ENCODE data around the gene JMJD1C.
"Not testable (repeated sequence)": the region's sequence is repeated elsewhere in the genome, so short reads cannot be mapped to it uniquely, and the experiment has no call there.

The JMJD1C gene

DNA sequence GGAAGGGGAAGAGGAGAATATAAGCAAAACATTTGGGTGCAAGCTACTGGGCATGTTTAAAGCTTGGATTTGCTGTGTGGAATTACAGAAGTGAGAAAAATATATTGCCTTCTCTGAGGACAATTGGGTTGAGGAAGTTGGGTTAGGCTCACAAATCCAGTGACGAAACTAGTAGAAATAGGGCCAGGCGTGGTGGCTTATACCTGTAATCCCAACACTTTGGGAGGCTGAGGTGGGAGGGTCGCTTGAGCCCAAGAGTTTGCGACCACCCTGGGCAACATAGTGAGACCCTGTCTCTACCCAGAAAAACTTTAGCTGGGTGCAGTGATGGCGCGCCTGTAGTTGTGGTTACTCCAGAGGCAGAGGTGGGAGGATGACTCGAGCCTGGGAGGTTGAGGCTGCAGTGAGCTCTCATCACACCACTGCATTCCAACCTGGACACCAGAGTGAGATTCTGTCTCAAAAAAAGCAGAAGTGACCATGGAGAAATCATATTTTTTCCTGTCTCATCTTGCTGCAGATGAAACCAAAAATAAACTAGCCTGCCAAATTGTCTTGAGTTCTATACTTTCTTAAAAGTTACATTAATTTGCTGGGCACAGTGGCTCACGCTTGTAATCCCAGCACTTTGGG is 310.3 kb downstream of the JMJD1C start:
- no peak for DNase-seq

DNA sequence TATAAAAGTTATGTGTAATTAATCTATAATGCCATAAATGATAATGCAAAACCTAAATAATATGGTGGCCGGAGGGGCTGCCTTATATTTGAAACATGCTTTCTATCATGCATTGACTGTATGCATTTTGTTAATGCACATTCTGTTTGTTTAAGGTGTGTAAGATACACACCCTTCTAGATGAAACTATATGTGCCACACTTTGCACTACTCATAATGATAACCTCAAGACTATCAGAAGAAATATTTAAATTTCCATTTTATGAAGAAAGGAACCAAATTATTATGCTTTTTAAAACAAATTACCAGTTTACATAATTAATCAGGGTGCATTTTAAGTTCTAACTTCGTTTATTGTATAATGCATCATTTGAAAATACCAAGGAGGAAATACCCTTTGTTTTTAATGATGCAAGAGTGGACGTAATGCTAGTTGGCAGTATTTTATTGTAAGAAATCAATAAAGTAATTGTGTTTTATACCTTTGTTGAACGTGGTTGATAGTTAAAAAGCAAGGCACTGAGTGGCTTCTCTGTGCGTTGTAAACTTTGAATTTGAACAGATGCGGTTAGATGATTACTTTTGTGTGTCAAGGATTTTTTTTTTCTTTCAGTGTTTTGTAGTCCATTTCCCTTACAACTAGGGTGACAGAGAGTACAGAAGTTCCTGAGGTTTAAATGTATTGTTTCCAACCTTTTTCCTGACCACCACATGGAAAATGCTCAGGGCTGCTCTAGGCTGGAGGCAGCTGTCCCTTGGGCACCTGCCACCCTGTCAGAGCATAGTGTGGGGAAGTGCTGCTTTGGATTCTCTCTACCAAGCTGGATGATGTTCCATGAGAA is 311.0 kb downstream of the JMJD1C start:
- DNase-seq, result no peak

DNA sequence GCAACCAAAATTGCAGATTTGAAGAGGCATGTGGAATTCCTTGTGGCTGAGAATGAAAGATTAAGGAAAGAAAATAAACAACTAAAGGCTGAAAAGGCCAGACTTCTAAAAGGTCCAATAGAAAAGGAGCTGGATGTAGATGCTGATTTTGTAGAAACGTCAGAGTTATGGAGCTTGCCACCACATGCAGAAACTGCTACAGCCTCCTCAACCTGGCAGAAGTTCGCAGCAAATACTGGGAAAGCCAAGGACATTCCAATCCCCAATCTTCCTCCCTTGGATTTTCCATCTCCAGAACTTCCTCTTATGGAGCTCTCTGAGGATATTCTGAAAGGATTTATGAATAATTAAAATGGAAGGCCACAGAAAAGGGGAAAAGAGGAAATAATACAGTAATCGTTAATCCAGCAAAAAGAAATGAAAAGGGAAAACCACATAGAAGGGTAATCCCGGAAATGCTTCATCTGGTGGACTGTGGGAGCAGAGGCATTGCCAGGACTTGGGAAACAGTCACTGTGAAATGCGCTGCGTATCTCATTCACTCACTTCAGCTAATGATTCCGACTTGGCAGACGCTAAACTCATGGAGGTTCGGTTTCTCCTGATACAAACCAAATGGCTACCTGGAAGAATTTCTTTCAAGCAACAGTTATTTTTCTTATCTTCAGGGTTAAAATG is 311.8 kb downstream of the JMJD1C start:
- DNase-seq, result not testable (repeated sequence)

DNA sequence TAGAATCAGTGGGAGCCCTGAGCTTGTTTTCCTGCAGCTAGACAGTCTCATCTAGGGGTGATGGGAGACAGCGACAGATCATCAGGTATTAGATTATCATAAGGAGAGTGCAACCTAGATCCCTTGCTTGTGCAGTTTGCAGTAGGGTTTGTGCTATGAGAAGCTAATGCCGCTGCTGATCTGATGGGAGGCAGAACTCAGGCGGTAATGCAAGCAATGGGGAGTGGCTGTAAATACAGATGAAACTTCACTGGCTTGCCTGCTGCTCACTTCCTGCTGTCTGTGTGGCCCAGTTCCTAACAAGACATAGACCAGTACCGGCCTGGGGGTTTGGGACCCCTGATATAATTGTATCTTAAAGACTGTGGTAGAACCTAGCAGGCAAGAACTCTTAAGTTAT is 315.0 kb downstream of the JMJD1C start:
- no peak for DNase-seq

GRCh38 chr10:63146503-63146902 is 319.3 kb downstream of the JMJD1C start:
- no peak for DNase-seq

DNA sequence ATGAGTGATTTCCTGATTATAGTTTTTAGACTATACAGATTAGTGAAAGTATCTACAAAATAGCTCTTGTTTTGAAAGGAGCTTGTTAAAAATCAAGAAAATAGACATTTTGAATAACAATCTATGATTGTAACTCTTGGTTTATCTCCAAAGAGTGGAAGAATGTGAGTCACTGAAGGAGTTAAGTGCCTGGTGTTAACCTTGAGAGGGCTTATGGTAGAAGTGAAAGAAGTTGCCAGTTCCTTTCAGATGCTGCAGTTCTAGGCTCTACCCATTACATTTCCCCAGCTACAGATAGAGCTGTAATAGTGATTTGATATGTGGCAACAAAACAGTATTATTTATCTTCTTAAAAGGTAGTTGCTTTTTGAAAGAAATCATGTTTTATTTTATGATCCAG is 320.0 kb downstream of the JMJD1C start:
- peak; percentile 48 for DNase-seq

GRCh38 chr10:63143987-63144386 is 321.8 kb downstream of the JMJD1C start:
- no peak for DNase-seq

GRCh38 chr10:63142136-63142535 is 323.6 kb downstream of the JMJD1C start:
- DNase-seq, result no peak

DNA sequence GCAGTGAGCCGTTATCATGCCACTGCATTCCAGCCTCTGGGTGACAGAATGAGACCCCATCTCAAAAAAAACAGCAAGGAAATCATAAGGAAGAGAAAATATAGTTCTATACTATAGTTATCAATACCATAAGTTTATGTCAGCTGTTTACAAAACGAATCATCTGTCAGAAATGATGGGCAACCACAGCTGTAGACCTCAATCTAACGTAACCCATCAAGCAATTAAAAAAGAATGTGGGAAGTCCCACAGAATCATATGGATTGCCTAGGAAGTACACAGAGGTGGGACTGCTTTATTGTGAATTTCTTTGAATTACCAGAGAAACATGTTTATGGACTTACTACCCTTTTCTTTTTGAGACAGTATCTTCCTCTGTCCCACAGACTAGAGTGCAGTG is 325.7 kb downstream of the JMJD1C start:
- DNase-seq, result no peak

DNA sequence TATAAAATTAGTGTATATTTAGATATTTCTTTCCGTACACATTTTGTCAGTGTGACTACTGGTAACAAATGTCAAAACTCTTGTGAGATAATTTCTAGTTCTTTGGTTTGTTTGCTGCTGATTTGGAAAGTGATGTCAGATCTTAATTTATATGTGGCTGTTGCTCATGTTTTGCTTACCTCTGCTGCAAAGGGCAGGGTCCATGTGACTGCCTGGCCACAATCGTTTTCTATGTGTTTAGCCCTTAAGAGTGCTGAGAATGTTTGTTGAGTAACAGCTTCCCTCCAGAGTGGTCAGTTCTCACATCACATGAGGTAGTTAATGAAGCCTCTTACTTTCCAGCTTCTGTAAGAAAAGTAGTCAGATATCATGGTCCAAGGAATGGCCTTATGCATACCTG is 328.5 kb downstream of the JMJD1C start:
- no peak for DNase-seq

DNA sequence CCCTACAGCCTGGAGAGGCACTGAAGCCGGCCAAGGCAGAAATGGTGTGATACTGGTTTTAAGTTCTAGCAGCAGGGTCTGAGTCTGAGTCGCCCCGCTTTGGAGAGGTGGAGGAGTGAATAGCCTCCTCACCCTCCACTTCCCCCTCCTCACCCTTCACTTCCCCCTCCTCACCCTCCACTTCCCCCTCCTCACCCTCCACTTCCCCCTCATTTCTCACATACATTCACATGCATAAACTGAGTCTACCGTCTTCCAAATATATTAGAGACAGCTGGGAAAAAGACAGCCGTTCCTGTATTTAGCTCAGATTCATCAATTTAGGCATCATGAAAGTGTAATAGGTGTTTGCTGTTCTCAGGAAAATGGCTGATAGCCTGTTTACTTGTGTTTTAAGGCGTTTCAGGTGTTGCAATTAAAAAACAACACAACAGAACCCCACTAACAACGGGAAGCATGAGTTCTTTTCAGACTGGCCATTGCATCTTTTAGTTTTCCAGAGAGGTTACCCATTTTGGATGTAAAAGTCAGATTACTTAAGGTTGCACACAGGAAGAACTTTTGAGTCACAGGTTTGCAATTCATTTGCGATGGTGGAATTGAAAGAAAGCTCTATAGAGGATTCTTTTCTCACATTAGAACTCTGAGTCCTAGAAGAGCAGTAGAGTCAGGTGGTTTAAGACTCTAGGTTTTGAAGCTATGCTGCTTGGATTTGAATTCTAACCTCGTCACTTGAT is 331.8 kb downstream of the JMJD1C start:
- DNase-seq, result peak; percentile 48

DNA sequence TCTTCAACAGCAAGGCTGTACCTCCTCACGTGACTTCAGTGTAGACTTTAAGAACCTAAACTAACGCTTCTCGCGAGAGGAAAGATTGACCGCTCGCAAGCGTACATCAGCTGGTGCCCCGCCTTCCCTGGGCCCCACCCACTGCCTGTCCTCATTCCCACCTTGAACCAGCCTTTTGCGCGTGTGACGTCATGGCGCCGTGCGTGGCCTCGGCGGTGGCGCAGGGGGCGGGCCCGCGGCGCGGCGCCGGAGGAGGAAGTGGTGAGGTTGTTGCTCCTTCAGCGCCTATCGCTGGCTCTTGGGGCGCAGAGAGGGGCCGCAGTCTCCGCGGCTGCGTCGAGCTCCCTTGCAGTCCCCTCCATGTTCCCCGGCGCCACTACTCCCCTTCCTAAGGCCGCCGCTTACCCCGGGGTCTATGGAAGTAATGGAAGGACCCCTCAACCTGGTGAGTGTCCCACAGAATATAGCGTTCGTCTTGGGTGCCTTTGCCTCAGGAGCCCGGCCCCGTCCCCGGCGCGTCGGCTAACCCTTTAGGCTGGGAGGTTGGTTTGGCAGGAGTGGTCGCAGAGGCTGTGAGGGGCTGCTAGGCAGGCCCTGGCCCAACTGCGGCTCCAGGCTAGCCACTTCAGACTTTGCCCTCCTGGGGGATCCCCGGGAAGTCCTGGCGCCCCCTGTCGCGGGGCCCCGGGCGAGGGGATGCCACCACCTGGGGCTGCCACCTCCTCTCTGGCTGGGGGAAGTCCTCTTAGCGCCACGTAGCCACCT is 332.5 kb downstream of the JMJD1C start, which contains the start of gene NRBF2:
TSS of gene NRBF2 (plus strand) at position 273 of the 765 bp plus-strand sequence. CDS start at position 416, 143 bp downstream.
- peak; percentile 99 for DNase-seq

DNA sequence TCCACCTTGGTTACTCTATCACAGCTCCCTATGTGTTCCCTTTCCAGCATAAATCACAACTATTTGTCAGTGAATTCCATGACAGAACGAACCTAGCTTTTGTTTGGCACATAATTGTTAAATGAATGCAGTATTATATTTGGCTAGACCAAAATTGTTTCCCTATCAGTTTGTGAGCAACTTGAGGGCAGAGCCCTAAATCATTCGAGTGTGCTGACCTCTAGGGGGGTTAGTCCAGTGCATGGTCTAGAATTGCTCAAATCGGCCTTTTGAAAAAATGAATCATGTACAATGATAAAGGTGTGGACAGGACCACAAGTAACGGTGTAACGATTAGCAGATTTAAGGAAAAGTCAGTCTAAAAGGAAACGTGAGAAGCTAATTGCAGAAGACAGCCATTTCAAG is 333.1 kb downstream of the JMJD1C start:
- no peak for DNase-seq

- DNase-seq, result peak; percentile 57
Measured at GRCh38 chr10:63129888-63130287, 335.9 kb downstream of the JMJD1C start.

- peak; percentile 74 for DNase-seq
Measured at GRCh38 chr10:63128443-63128842, 337.3 kb downstream of the JMJD1C start.

DNA sequence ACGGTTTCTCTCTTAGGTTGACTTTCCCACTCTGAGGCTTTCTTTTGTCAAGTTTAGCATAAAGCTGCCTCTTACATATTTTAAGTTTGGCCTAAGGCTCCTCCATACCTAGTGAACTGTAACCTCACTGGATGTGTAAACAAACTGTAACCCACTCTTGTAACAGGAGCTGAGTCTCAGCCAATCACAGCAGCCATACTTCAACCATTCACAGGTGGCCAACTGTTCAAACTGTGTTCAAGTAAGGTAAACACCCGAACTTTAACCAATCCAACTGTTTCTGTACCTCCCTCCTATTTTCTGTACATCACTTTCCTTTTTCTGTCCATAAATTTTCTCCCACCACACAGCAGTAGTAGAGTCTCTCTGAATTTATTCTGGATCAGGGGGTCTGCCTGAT is 340.3 kb downstream of the JMJD1C start:
- DNase-seq, result no peak

DNA sequence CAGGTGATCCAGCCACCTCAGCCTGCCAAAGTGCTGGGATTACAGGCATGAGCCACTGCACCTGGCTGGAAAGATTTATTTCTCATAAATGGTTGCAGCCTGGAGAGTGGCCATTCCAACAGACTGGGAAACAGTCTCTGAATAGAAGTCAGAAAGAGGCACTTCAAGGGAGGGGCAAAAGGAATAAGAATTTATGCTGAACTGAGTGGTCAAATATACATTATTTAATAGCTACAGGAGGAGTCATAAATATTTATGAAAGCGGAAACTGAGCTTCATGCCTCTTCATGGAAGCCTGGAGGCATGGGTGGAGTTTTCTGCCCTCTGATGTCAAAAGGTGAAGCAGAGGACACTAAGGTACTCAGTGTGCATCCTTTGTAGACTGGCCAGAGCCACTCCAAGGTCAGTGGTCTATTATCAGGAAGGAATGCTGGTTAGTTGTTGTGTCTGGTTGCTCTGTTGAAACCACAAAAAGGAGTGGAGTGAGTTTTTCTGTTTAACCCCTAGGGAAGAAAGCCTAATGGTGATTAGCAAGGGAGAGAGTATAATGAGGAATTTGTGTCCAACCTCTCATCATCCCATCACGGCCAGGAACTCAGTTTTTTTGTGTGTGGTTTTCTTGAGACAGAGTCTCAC is 341.9 kb downstream of the JMJD1C start:
- peak; percentile 46 for DNase-seq

DNA sequence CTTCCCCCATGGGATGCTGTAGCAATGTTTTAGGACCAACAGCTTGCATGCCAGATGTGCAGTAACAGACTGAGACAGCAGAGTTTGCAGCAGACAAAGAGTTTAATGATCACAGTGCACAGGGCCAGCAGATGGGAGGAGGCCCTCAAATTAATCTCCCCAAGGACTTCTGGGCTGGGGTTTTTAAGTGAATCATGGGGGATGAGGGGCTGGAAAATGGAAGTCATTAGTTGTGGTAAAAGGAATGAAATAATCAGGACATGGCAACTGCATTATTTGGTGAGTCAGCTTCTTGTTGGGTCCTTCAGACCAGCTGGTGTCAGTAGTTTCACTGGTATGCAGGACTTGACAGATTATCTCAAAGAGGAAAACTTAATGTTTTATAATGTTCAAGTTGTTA is 345.2 kb downstream of the JMJD1C start:
- peak; percentile 100 for DNase-seq

GRCh38 chr10:63119041-63119440 is 346.7 kb downstream of the JMJD1C start:
- DNase-seq, result no peak
